Activated CD4-positive, alpha-beta memory T cell treated with anti-CD3 and anti-CD28 coated beads, Interleukin-2, amount 10 ng/mL, durations not matched to agents 7 days and 5 days (primary cell): ENCODE results near the gene ZNF43. TPM values are rescaled to one million over a fixed set of nuclear protein-coding genes. Genes with fewer than 3 reads are reported as not detected.
"Not testable (repeated sequence)": the region's sequence is repeated elsewhere in the genome, so short reads cannot be mapped to it uniquely, and the experiment has no call there.

Experiments used
- CTCF ChIA-PET: fragments of 350-600 bp; sonication (Branson Sonifier 250); formaldehyde crosslinking; loops from one replicate; lab custom pipeline; 2021; ENCODE audit warnings: antibody characterized with exemption, inconsistent platforms; lab: Charles Lee
- POLR2A ChIA-PET: fragments of 350-600 bp; sonication (Branson Sonifier 250); formaldehyde crosslinking; loops from one replicate; lab custom pipeline; 2021; ENCODE audit warnings: antibody characterized with exemption; lab: Charles Lee
- DNase-seq: peaks from one replicate; pipeline ENCODE4 v3.0.0-alpha.2; 2020
- H3K27ac Mint-ChIP-seq: one replicate; pipeline ENCODE4 v1.8.0; 2021; ENCODE audit warnings: mild to moderate bottlenecking, mixed read lengths
- H3K27me3 Mint-ChIP-seq: one replicate; pipeline ENCODE4 v1.8.0; 2021; ENCODE audit warnings: mixed read lengths
- H3K36me3 Mint-ChIP-seq: one replicate; pipeline ENCODE4 v1.8.0; 2021; ENCODE audit warnings: low read depth, mixed read lengths
- H3K4me1 Mint-ChIP-seq: one replicate; pipeline ENCODE4 v1.8.0; 2021; ENCODE audit warnings: mixed read lengths
- H3K4me3 Mint-ChIP-seq: one replicate; pipeline ENCODE4 v1.8.0; 2021; ENCODE audit warnings: mild to moderate bottlenecking, mixed read lengths
- H3K9me3 Mint-ChIP-seq: one replicate; pipeline ENCODE4 v1.8.0; 2021; ENCODE audit warnings: mixed read lengths
- total RNA-seq, 2 experiments: library from RNA; stranded (reverse); gene quantifications; one replicate each; pipeline ENCODE4 v1.2.3, GENCODE V29; 2021

Gene ZNF43
- 10 to 100 TPM; 21.3 to 22.9 TPM for total RNA-seq

DNA sequence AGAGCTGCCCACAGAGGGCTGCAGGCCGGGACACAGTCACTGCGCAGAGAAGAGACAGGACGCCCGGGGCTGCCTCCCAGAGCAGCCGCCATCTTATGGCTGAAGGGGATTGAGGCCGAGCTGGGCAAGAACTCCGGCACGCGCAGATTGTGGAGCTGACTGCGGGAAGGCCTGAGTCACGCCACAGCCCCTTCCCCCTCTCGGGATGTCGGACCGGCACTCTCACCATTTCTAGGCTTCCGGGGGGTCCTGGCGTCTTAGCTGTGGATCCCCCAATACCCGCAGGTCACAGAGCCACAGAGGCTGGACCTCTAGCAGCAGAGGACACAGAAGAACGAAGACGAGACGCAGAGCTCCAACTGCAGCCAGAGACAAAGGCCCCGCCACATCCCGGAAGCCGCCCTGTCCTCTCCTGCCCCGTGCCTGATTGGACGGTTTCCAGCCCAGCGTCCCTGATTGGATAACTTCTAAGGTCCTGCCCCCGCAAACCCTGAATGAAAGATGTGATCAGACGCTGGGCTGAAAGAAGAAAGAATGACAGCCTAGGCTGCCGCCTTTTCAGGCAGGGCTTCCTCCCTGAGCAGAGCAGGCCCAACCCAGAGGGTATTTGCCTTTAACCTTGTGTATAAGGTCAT is at the start of gene ZNF43:
TSS of gene ZNF43 (minus strand) at position 373 of the 635 bp plus-strand sequence. CDS start at position 229, 144 bp downstream.
- peaks cover 17% of the 10 kb centered on the region for H3K4me1 Mint-ChIP-seq
- peak within 1 kb of the TSS; percentile 96 for H3K27ac Mint-ChIP-seq
- peak; percentile 93 for DNase-seq
- ChIA-PET CTCF (interaction anchor here (1.0 to 2.4 kb wide), 4 partner anchors 16 to 331 kb away, joined by 3 to 10 read pairs (median 4); partner anchors contain the start of genes ZNF100 and ZNF429), POLR2A (interaction anchor here (0.8 to 4.2 kb wide), 27 partner anchors 11 to 1797 kb away, joined by 3 to 106 read pairs (median 5); partner anchors contain the start of genes ZNF100, ZNF257, ZNF429 and ZNF430)
- peak within 1 kb of the TSS; percentile 94 for H3K4me3 Mint-ChIP-seq
- H3K36me3 Mint-ChIP-seq = peaks cover 77% of the 10 kb centered on the region
- no peaks in the 10 kb centered on the region for H3K27me3 Mint-ChIP-seq
- peaks cover 34% of the 10 kb centered on the region for H3K9me3 Mint-ChIP-seq

DNA sequence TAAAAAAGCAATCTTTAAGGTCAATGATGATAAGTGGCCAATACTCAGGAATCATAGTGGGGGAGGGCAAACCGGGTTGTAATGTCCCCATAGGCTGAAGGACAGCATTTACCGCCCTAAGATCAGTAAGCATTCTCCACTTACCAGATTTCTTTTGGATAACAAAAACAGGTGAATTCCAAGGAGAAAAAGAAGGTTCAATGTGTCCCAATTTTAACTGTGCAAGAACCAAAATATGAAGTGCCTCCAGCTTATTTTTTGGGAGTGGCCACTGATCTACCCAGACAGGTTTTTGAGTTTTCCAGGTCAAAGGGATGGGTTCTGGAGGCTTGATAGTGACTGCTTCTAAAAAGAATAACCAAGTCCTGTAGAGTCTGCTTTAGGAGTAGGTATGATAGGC is 49.5 kb upstream of the ZNF43 start:
- H3K36me3 Mint-ChIP-seq, DNase-seq, CTCF ChIA-PET, H3K4me1 Mint-ChIP-seq, H3K27ac Mint-ChIP-seq, POLR2A ChIA-PET, H3K4me3 Mint-ChIP-seq, H3K27me3 Mint-ChIP-seq: not testable (repeated sequence)
- peaks cover 46% of the 10 kb centered on the region for H3K9me3 Mint-ChIP-seq

DNA sequence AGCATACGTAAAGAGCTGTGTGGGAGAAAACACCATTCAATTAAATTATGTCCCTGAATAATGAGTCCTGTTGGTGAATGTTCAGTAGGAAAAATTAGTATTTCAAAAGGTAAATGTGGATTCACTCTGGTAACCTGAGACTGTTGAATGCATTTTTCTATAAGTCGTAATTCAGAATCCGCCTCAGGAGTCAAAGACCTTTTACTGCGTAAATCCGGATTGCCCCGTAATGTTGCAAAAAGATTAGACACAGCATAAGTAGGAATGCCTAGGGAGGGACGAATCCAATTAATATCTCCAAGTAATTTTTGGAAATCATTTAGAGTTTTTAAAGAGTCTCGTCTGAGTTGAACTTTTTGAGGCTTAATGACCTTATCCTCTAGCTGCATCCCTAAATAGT is 48.8 kb upstream of the ZNF43 start:
- H3K36me3 Mint-ChIP-seq, H3K4me3 Mint-ChIP-seq, POLR2A ChIA-PET, H3K27ac Mint-ChIP-seq, CTCF ChIA-PET, DNase-seq, H3K27me3 Mint-ChIP-seq, H3K4me1 Mint-ChIP-seq: not testable (repeated sequence)
- peaks cover 51% of the 10 kb centered on the region for H3K9me3 Mint-ChIP-seq

DNA sequence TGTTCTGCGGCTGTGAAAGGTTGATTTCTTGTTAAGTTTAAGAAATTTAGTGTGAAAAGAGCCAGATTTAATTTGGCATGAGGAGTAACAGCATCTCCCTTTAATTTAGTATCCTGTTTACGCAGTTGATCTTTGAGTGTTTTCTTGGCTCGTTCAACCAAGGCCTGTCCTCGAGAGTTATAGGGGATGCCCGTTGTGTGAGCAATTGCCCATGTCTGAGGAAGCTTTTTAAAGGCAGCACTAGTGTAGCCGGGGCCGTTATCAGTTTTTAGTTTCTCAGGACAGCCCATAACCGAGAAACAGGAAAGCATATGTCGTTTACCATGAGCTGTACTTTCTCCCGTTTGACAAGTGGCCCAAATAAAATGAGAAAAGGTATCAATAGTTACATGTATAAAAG is 47.5 kb upstream of the ZNF43 start:
- no peak for DNase-seq
- CTCF ChIA-PET = no interaction called here
- no peak overlapping the region for H3K4me3 Mint-ChIP-seq
- H3K4me1 Mint-ChIP-seq = no peaks in the 10 kb centered on the region
- H3K36me3 Mint-ChIP-seq = no peaks in the 10 kb centered on the region
- POLR2A ChIA-PET = no interaction called here
- H3K27ac Mint-ChIP-seq = no peak overlapping the region
- H3K9me3 Mint-ChIP-seq = peaks cover 45% of the 10 kb centered on the region
- H3K27me3 Mint-ChIP-seq = no peaks in the 10 kb centered on the region

DNA sequence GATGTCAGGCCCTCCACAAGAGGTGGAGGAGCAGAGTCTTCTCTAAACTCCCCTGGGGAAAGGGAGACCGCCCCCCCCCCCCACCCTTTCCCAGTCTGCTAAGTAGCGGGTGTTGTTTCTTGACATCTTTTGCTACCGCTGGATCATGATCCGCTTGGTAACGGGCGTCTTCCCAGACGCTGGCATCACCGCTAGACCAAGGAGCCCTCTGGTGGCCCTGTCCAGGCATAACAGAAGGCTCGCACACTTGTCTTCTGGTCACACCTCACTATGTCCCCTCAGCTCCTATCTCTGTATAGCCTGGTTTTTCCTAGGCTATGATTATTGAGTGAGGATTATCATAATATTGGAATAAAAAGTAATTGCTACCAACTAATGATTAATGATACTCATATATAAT is 44.8 kb upstream of the ZNF43 start:
- DNase-seq, H3K27me3 Mint-ChIP-seq, H3K4me3 Mint-ChIP-seq, H3K27ac Mint-ChIP-seq, H3K4me1 Mint-ChIP-seq, CTCF ChIA-PET, H3K36me3 Mint-ChIP-seq, POLR2A ChIA-PET: not testable (repeated sequence)
- H3K9me3 Mint-ChIP-seq = peaks cover 45% of the 10 kb centered on the region

DNA sequence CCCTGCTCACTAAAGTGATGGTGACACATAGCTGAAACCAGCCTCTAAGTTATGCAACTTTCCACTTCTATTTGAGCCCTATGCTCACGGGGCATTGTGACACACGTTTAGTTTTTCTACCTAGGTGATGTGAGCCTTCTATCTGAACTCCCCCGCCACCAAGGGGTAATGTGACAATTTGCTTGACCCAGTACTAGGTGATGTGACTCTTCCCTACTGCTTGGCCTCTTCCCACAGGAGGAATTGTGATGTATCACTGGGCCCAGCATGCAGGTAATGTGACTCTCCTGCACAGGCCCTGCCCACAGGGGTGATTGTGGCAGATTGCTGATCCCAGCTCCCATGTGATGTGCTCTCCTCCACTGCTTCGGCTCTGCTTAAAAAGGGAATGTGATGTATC is 42.7 kb upstream of the ZNF43 start:
- DNase-seq = no peak
- Mint-ChIP-seq H3K9me3 (peaks cover 39% of the 10 kb centered on the region), H3K4me1 (no peaks in the 10 kb centered on the region), H3K36me3 (no peaks in the 10 kb centered on the region), H3K27ac (no peak overlapping the region), H3K27me3 (no peaks in the 10 kb centered on the region), H3K4me3 (no peak overlapping the region)
- CTCF ChIA-PET = no interaction called here
- POLR2A ChIA-PET = no interaction called here

DNA sequence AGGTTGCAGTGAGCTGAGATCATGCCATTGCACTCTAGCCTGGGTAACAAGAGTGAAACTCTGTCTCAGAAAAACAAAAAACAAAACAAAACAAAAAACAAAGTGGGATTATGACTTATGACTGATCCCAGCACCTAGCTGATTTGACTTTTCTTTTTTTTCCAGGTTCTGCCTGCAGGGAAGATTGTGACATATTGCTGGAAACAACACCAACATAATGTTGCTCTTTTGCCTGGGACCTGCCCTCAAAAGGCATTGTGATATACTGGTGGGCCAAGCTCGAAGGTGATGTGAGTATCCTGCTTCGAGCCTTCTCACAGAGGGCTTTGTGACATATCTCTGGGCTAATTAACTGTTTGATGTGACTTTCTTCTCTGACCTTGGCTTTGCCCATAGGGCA is 42.0 kb upstream of the ZNF43 start:
- CTCF ChIA-PET = no interaction called here
- POLR2A ChIA-PET = no interaction called here
- no peak for DNase-seq
- H3K4me3 Mint-ChIP-seq = no peak overlapping the region
- H3K27ac Mint-ChIP-seq = no peak overlapping the region
- H3K4me1 Mint-ChIP-seq = no peaks in the 10 kb centered on the region
- H3K9me3 Mint-ChIP-seq = peaks cover 38% of the 10 kb centered on the region
- H3K27me3 Mint-ChIP-seq = no peaks in the 10 kb centered on the region
- H3K36me3 Mint-ChIP-seq = no peaks in the 10 kb centered on the region

DNA sequence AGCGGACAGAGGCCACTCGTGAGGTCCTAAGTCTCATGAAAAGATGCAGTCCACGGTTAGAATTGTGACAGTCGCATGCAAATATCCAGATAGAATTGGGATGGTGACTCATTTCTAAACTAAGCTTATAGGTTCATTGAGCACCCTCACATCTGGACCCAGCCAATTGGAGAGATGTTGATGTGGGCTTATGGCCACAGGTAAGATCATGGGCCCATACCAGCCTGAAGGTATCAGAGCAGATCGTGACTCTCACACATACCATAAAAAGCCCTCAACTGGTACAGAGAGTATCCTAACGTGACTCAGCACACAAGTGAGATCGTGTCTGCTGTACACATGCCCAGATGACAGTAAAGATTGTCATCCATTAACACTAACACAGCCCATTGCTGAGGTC is 40.6 kb upstream of the ZNF43 start:
- H3K4me3 Mint-ChIP-seq, H3K27ac Mint-ChIP-seq, H3K4me1 Mint-ChIP-seq, H3K36me3 Mint-ChIP-seq, CTCF ChIA-PET, H3K27me3 Mint-ChIP-seq, POLR2A ChIA-PET, DNase-seq: not testable (repeated sequence)
- H3K9me3 Mint-ChIP-seq = peaks cover 33% of the 10 kb centered on the region

DNA sequence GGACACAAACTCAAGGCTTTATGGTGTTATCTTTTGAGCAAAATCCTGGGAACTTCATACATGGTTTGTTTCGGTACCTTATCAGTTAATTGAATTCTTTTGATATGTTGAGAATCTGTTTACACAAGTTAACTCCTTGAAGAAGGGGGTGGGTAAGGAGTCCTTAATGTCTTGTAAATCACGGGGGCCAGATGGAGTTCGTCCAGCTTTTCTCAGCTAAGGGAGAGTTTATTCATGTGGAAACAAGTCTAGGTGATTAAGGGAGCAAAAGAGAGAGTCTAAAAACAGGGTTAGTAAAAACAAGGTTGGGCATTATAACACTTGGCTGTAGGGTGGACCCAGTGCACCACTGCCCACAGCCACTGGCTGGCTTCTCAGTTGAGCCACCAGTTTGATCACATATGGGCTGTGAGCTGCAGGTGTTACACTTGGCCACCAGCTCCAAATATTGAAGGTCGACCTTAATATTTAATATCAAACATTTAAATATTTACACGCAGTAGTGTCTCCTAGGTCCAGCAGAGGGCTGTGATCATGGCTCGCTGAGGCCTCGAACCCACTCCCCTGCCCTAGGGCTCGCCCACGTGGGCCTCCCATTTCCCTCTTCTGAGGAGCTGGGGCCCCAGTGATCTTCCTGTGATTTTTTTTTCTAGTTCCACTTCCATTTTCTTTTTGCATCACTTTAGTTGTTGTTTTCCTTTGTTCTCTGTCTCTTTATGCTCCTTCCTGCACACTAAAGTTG is 21.0 kb upstream of the ZNF43 start:
- no peak overlapping the region for H3K4me3 Mint-ChIP-seq
- no peaks in the 10 kb centered on the region for H3K27me3 Mint-ChIP-seq
- ChIA-PET CTCF (interaction anchor here (0.6 kb wide), 1 partner anchor 825 kb away, joined by 4 read pairs; no protein-coding TSS in a partner anchor), POLR2A (no interaction called here)
- no peak overlapping the region for H3K27ac Mint-ChIP-seq
- H3K9me3 Mint-ChIP-seq = peaks cover 33% of the 10 kb centered on the region
- peaks cover 6% of the 10 kb centered on the region for H3K4me1 Mint-ChIP-seq
- peaks cover 6% of the 10 kb centered on the region for H3K36me3 Mint-ChIP-seq
- DNase-seq = no peak

DNA sequence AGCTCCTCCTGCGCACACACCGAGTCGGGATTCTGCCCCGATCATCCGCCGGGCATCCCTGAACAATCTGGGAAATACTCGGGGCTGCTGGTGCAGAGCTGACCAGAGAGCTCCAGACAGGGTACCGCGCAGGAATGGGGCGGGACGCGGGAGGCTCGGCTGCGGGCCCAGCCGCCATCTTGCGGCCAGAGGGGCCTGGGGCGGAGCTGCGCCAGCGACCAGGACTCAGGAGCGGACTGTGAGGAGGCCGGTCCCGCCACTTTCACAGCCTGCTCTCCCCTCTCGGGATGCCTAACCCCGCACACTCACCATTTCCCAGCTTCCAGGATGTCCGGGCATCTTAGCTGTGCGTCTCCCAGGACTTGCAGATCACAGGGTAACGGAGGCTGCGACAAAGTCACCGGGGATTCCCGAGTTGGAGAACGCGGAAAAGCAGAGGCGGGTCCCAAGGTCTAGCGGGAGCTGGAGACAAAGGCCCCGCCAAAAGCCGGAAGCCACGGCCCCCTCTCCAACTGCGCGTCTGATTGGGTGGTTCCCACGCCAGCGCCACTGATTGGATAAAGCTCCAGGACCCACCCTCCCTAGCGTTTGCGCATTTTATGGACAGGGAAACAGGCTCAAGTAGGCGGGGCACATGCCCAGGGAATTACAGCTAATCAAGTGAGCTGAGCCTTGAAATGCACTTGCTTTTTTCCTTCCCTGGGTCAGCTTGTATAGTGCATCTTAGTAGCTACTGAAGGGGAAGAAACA is 15.8 kb upstream of the ZNF43 start:
- H3K4me1 Mint-ChIP-seq = peaks cover 16% of the 10 kb centered on the region
- CTCF ChIA-PET = interaction anchor here (0.6 to 1.7 kb wide), 8 partner anchors 14 to 1185 kb away, joined by 3 to 10 read pairs (median 3); partner anchors contain the start of genes ZNF100, ZNF257 and ZNF43
- POLR2A ChIA-PET = interaction anchor here (0.7 to 3.1 kb wide), 14 partner anchors 10 to 1907 kb away, joined by 3 to 106 read pairs (median 6); partner anchors contain the start of genes ZNF100, ZNF257, ZNF429 and ZNF43
- DNase-seq = peak; percentile 89
- H3K27ac Mint-ChIP-seq = peak overlapping the region; percentile 83
- peak overlapping the region; percentile 89 for H3K4me3 Mint-ChIP-seq
- peaks cover 46% of the 10 kb centered on the region for H3K36me3 Mint-ChIP-seq
- no peaks in the 10 kb centered on the region for H3K27me3 Mint-ChIP-seq
- peaks cover 34% of the 10 kb centered on the region for H3K9me3 Mint-ChIP-seq

DNA sequence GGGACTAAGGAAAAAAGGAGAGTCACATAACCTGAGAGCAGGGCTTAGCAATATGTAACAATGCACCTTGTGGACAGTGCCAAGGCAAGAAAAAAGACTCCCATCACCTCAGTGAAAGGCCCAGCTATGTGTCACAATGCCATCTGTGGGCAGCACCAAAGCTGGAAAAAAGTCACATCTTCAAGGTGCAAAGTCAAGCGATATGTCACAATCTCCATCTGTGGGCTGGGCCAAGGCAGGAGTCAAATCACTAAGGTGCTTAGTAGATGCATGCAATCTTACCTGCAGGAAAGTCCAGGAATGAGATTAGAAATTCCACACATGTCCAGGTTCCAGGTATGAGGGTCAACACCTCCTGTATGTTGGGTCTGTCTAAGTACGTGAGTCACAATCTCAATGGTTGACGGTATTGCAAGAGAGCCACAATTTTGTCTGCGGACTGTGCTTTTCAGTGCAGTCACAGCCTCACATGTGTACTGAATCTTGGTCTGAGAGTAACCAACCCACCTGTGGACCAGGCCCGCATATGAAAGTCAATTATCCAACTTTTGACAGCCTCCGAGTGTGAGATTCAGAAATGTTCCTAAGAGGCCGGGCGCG is 14.8 kb upstream of the ZNF43 start:
- Mint-ChIP-seq H3K9me3 (peaks cover 30% of the 10 kb centered on the region), H3K27ac (no peak overlapping the region), H3K27me3 (no peaks in the 10 kb centered on the region), H3K4me3 (peak overlapping the region; percentile 89), H3K4me1 (peaks cover 16% of the 10 kb centered on the region), H3K36me3 (peaks cover 56% of the 10 kb centered on the region)
- no peak for DNase-seq
- ChIA-PET CTCF (interaction anchor here (0.7 to 1.7 kb wide), 5 partner anchors 84 to 1184 kb away, joined by 3 to 9 read pairs (median 3); partner anchors contain the start of genes ZNF100 and ZNF257), POLR2A (interaction anchor here (0.7 to 3.1 kb wide), 11 partner anchors 9 to 1836 kb away, joined by 3 to 106 read pairs (median 6); partner anchors contain the start of genes ZNF100, ZNF257, ZNF429 and ZNF43)

DNA sequence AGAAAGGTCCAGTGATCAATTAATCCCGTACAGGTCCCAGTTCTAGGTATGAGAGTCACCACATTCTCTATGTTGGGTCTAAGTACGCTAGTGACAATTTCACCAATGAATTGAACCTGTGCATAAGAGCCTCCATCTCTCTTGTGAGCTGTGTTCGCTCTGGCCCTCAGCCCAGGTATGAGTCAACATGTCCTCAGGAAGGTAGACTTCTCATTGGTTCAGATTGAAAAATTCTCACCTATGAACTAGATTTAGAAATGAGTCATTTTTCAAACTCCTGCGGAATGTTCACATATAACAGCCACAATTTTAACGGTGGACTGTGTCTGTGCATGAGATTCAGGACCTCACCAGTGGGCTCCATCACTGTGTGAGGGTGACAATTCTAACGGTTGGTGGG is 12.7 kb upstream of the ZNF43 start:
- H3K27me3 Mint-ChIP-seq = no peaks in the 10 kb centered on the region
- no peak overlapping the region for H3K27ac Mint-ChIP-seq
- H3K4me3 Mint-ChIP-seq = no peak overlapping the region
- H3K9me3 Mint-ChIP-seq = peaks cover 32% of the 10 kb centered on the region
- H3K36me3 Mint-ChIP-seq = peaks cover 73% of the 10 kb centered on the region
- CTCF ChIA-PET = no interaction called here
- no peak for DNase-seq
- peaks cover 16% of the 10 kb centered on the region for H3K4me1 Mint-ChIP-seq
- POLR2A ChIA-PET = interaction anchor here (1.1 kb wide), 1 partner anchor 13 kb away, joined by 4 read pairs; the partner anchor contains the start of gene ZNF43
